Hepatocyte (in vitro differentiated cells): ENCODE measurements around the gene VASH1. TPM values are rescaled to one million over a fixed set of nuclear protein-coding genes. Genes with fewer than 3 reads are reported as not detected.

ENCODE experiments used
- DNase-seq: peaks from one replicate; pipeline ENCODE4 v3.0.0-alpha.2; 2016; ENCODE audit warnings: low spot score
- H2AFZ ChIP-seq: fragments of 200-600 bp; sonication (generic); 2 replicates; pipeline ENCODE4 v1.6.0; 2016; ENCODE audit warnings: antibody characterized with exemption, mild to moderate bottlenecking
- H3K27ac ChIP-seq: fragments of 200-600 bp; sonication (generic); 2 replicates; pipeline ENCODE4 v1.5.1; 2016; ENCODE audit warnings: mild to moderate bottlenecking
- H3K27me3 ChIP-seq: fragments of 200-600 bp; sonication (generic); 2 replicates; pipeline ENCODE4 v1.6.1; 2016
- H3K36me3 ChIP-seq: fragments of 200-600 bp; sonication (generic); replicated peaks from 2 replicates; pipeline ENCODE4 v1.5.1; 2016; ENCODE audit warnings: low read depth; ENCODE audit not compliant: insufficient read depth
- H3K4me1 ChIP-seq: fragments of 200-600 bp; sonication (generic); 2 replicates; pipeline ENCODE4 v1.5.1; 2016; ENCODE audit warnings: mild to moderate bottlenecking, moderate library complexity; ENCODE audit not compliant: insufficient read depth
- H3K4me2 ChIP-seq: fragments of 200-600 bp; sonication (generic); 2 replicates; pipeline ENCODE4 v1.6.0; 2016
- H3K4me3 ChIP-seq: fragments of 200-600 bp; sonication (generic); 2 replicates; pipeline ENCODE4 v1.5.1; 2016; ENCODE audit warnings: mild to moderate bottlenecking
- H3K79me2 ChIP-seq: fragments of 200-600 bp; sonication (generic); 2 replicates; pipeline ENCODE4 v1.6.0; 2017; ENCODE audit warnings: mild to moderate bottlenecking
- H3K9me2 ChIP-seq: fragments of 200-600 bp; sonication (generic); replicated peaks from 2 replicates; pipeline ENCODE4 v1.6.0; 2017; ENCODE audit warnings: mild to moderate bottlenecking; ENCODE audit not compliant: insufficient read depth
- H3K9me3 ChIP-seq: fragments of 200-600 bp; sonication (generic); 2 replicates; pipeline ENCODE4 v1.5.1; 2016; ENCODE audit warnings: low read depth, mild to moderate bottlenecking
- H4K20me1 ChIP-seq: fragments of 200-600 bp; sonication (generic); 2 replicates; pipeline ENCODE4 v1.6.0; 2016; ENCODE audit warnings: mild to moderate bottlenecking; ENCODE audit not compliant: insufficient read depth, poor library complexity, severe bottlenecking
- EZH2 ChIP-seq: fragments of 200-600 bp; sonication (generic); IDR thresholded peaks from 2 replicates; pipeline ENCODE4 v1.6.1; 2016; ENCODE audit warnings: antibody characterized with exemption, mild to moderate bottlenecking, borderline replicate concordance
- EZH2phosphoT487 ChIP-seq: fragments of 200-600 bp; sonication (generic); IDR thresholded peaks from one replicate; pipeline ENCODE4 v1.6.1; 2018; ENCODE audit warnings: antibody characterized with exemption, mild to moderate bottlenecking, low read depth, moderate library complexity; ENCODE audit not compliant: unreplicated experiment, severe bottlenecking
- WGBS: methylation state at CpG from one replicate; pipeline ENCODE4 v1.1.6; 2016; ENCODE audit warnings: low lambda C conversion rate; ENCODE audit errors: missing lambda C conversion rate; 5-methylcytosine and 5-hydroxymethylcytosine counted together
- polyA plus RNA-seq: library from polyadenylated mRNA; unstranded; fragments of >200 nt; fragmentation: Nextera tagmentation; extraction: Ambion mirVana; gene quantifications from 2 replicates; pipeline ENCODE4 v1.2.1, GENCODE V29; 2016
- total RNA-seq: library from RNA; depleted of rRNA; stranded (reverse); fragments of >200 nt; gene quantifications from 2 replicates; pipeline ENCODE4 v1.2.3, GENCODE V29; 2014
- TF ChIP-seq, protein P1 (sequence below): fragments of 200-600 bp; sonication (generic); IDR thresholded peaks from 2 replicates; pipeline ENCODE4 v1.5.1; 2016; ENCODE audit warnings: antibody characterized with exemption, mild to moderate bottlenecking; ENCODE audit not compliant: poor library complexity

Gene VASH1
- total and polyA plus RNA-seq, 2 experiments from 2014 or later, result 4.8 to 6.3 TPM

DNA sequence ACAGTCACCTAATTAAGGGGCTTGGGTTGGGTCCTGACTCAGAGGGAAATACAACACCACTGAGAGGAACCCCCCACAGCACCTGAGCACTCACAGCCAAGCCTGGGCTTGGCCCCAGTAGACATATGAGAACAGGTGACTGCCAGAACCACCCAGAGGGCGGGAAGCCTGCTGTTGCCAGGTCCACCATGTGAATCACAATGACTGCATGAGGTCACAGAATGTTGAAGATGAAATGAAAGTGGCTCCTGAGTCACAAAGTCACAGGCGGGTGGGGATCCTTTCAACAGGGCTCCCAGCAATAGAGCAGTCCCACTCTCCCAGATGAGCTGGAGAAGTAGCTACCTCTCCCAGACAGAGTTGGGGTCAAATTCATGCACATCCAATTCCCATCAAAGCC lies 64.9 kb downstream of the VASH1 start, which contains the start of gene LRRC74A:
Gene LRRC74A (plus strand): TSS at position 287 of the 400 bp plus-strand sequence. CDS start 290 bp downstream, outside the sequence.
- H3K4me1 ChIP-seq, result no peaks in the 10 kb centered on the region
- DNase-seq, result no peak
- H3K36me3 ChIP-seq, result no peaks in the 10 kb centered on the region
- TF ChIP-seq EZH2phosphoT487, result no peak
- TF ChIP-seq, protein P1, sequence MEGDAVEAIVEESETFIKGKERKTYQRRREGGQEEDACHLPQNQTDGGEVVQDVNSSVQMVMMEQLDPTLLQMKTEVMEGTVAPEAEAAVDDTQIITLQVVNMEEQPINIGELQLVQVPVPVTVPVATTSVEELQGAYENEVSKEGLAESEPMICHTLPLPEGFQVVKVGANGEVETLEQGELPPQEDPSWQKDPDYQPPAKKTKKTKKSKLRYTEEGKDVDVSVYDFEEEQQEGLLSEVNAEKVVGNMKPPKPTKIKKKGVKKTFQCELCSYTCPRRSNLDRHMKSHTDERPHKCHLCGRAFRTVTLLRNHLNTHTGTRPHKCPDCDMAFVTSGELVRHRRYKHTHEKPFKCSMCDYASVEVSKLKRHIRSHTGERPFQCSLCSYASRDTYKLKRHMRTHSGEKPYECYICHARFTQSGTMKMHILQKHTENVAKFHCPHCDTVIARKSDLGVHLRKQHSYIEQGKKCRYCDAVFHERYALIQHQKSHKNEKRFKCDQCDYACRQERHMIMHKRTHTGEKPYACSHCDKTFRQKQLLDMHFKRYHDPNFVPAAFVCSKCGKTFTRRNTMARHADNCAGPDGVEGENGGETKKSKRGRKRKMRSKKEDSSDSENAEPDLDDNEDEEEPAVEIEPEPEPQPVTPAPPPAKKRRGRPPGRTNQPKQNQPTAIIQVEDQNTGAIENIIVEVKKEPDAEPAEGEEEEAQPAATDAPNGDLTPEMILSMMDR, result no peak
- 95% methylated on average over 2 of the region's 2 CpGs for WGBS
- no peaks in the 10 kb centered on the region for H4K20me1 ChIP-seq
- H3K4me3 ChIP-seq, result no peak within 1 kb of the TSS
- no peak within 1 kb of the TSS for H3K27ac ChIP-seq
- no peak within 1 kb of the TSS for H2AFZ ChIP-seq
- H3K9me3 ChIP-seq, result no peaks in the 10 kb centered on the region
- H3K79me2 ChIP-seq, result no peaks in the 10 kb centered on the region
- H3K9me2 ChIP-seq, result no peaks in the 10 kb centered on the region
- no peak within 1 kb of the TSS for H3K4me2 ChIP-seq
- no peaks in the 10 kb centered on the region for H3K27me3 ChIP-seq

DNA sequence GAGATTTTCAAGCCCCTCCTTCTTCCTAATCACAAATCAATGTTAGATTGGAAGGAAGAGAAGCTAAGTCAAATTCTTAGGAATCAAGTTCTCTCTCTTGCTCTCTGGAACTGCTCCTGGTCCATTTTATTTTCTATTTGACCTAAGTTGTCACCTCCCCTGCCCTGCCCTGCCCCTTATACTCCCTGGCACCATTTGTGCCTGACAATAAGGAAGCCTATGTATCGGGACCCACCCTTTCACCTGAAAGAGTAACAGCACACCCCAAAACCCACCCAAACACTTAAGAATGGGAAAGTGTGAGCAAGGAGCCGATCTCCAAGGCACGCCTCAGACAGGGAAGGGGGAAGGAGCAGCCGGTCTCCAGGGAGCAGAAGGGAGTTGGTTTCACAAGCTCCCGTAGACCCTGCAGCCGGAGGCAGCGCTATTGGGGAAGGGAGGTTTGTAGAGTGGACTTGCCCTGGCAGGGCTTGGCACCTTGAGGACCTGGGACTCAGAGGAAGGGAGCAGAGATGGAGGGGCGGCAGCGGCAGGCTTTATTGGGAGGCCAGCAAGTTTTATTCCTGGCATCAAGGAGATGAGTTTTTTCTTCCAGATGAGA lies 66.5 kb downstream of the VASH1 start:
- H3K27ac ChIP-seq, result no peak overlapping the region

DNA sequence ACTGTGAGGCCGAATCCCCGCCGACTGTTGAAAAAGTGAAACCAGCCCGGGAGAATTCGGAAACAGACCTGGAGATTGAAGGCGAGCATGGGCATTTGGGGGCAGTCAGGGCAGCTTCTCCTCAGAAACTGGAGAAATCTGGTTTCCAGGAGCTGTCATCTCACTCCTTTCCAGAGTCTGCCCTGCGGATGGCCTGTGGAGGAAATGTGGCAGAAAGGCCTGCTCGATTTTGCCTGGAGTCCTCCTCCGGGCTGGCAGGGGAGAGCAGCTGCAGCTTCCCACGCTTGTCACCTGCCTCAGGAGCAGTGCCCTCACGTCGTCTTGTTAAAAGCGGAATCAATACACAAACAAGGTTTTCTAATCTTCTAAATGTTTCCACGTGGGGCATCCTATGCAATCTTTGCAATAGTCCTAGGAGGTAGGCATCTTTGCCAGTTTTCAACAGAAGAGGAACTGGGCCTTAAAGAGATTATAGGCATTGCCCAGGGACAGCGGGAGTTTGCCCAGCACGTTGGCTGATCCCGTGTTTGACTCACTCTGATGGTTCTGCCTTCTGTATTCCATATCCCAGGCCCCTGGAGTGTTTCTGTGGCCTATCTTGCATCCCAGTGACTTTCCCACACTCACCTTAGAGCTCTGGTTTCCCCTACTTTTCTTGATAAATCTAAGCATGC lies 67.2 kb downstream of the VASH1 start:
- WGBS, result 79% methylated on average over 17 of the region's 17 CpGs
- H3K4me2 ChIP-seq, result no peak overlapping the region
- no peak for DNase-seq
- no peaks in the 10 kb centered on the region for H3K4me1 ChIP-seq
- H3K79me2 ChIP-seq, result no peaks in the 10 kb centered on the region
- no peaks in the 10 kb centered on the region for H3K9me2 ChIP-seq
- H3K9me3 ChIP-seq, result no peaks in the 10 kb centered on the region
- no peaks in the 10 kb centered on the region for H3K27me3 ChIP-seq
- no peaks in the 10 kb centered on the region for H3K36me3 ChIP-seq
- TF ChIP-seq, protein P1, result no peak
- TF ChIP-seq EZH2, result no peak
- TF ChIP-seq EZH2phosphoT487, result no peak
- no peak overlapping the region for H3K4me3 ChIP-seq
- no peak overlapping the region for H3K27ac ChIP-seq
- no peak overlapping the region for H2AFZ ChIP-seq
- H4K20me1 ChIP-seq, result no peaks in the 10 kb centered on the region

More for the DNA sequence above, 66.5 kb downstream of the VASH1 start:
- no peaks in the 10 kb centered on the region for H3K36me3 ChIP-seq
- H4K20me1 ChIP-seq, result no peaks in the 10 kb centered on the region
- no peaks in the 10 kb centered on the region for H3K9me2 ChIP-seq
- no peak overlapping the region for H2AFZ ChIP-seq
- no peak overlapping the region for H3K4me2 ChIP-seq
- H3K79me2 ChIP-seq, result no peaks in the 10 kb centered on the region
- TF ChIP-seq EZH2phosphoT487 (no peak), EZH2 (no peak)
- TF ChIP-seq, protein P1, result no peak
- H3K27me3 ChIP-seq, result no peaks in the 10 kb centered on the region
- H3K4me1 ChIP-seq, result no peaks in the 10 kb centered on the region
- H3K4me3 ChIP-seq, result no peak overlapping the region
- 92% methylated on average over 9 of the region's 9 CpGs for WGBS
- DNase-seq, result no peak
- H3K9me3 ChIP-seq, result no peaks in the 10 kb centered on the region
